IPS-18a (cell line): ENCODE results near the gene SDHAF1.
"Not testable (repeated sequence)": the region's sequence is repeated elsewhere in the genome, so short reads cannot be mapped to it uniquely, and the experiment has no call there.

Source experiments
- H3K27ac ChIP-seq: one replicate; pipeline ENCODE4 v1.5.1; 2013; ENCODE audit warnings: low read length
- H3K27me3 ChIP-seq: one replicate; pipeline ENCODE4 v1.6.1; 2013; ENCODE audit warnings: mild to moderate bottlenecking, low read length; ENCODE audit not compliant: control insufficient read depth, insufficient read depth
- H3K36me3 ChIP-seq: one replicate; pipeline ENCODE4 v1.6.1; 2013; ENCODE audit warnings: low read depth, low read length; ENCODE audit not compliant: control insufficient read depth
- H3K4me1 ChIP-seq: one replicate; pipeline ENCODE4 v1.6.1; 2013; ENCODE audit warnings: low read depth, low read length; ENCODE audit not compliant: control insufficient read depth
- H3K4me3 ChIP-seq: one replicate; pipeline ENCODE4 v1.5.1; 2013; ENCODE audit warnings: low read length
- H3K9ac ChIP-seq: one replicate; pipeline ENCODE4 v1.6.1; 2013; ENCODE audit warnings: mild to moderate bottlenecking, low read length, moderate library complexity
- H3K9me3 ChIP-seq: one replicate; pipeline ENCODE4 v1.6.1; 2013; ENCODE audit warnings: low read depth, low read length; ENCODE audit not compliant: control insufficient read depth

The SDHAF1 gene

GRCh38 chr19:35973487-35973886, 21.5 kb upstream of the SDHAF1 start:
- Histone ChIP-seq H3K9ac (no peak overlapping the region), H3K4me3 (no peak overlapping the region), H3K9me3 (no peaks in the 10 kb centered on the region), H3K27ac (no peak overlapping the region), H3K4me1 (no peaks in the 10 kb centered on the region), H3K36me3 (no peaks in the 10 kb centered on the region), H3K27me3 (no peaks in the 10 kb centered on the region)

DNA sequence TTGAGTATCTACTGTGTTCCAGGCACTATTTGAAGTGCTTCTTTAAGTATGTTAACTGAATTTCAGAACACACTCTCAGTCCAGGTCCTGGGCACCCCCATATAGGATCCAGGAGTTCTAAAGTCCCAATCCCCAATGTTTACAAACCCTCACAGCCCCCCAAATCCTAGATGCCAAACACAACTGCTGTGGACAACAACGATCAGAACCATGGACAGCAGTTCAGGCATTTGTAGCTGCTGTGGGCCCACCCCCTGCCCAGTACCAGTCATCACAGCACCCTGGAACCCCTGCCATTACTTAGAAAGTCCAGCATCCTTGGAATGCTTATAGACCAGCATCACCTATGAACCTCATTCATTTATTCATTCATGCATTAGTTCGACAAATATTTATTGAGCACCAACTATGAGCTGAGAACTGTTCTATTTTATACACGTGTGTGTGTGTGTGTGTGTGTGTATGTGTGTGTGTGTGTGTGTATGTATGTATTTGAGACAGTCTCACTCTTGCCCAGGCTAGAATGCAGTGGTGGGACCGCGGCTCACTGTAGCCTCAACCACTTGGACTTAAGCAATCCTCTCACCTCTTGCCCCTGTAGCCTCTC, 19.3 kb upstream of the SDHAF1 start:
- no peaks in the 10 kb centered on the region for H3K27me3 ChIP-seq
- no peak overlapping the region for H3K4me3 ChIP-seq
- no peaks in the 10 kb centered on the region for H3K36me3 ChIP-seq
- H3K4me1 ChIP-seq, result no peaks in the 10 kb centered on the region
- no peak overlapping the region for H3K27ac ChIP-seq
- H3K9me3 ChIP-seq, result no peaks in the 10 kb centered on the region
- no peak overlapping the region for H3K9ac ChIP-seq

DNA sequence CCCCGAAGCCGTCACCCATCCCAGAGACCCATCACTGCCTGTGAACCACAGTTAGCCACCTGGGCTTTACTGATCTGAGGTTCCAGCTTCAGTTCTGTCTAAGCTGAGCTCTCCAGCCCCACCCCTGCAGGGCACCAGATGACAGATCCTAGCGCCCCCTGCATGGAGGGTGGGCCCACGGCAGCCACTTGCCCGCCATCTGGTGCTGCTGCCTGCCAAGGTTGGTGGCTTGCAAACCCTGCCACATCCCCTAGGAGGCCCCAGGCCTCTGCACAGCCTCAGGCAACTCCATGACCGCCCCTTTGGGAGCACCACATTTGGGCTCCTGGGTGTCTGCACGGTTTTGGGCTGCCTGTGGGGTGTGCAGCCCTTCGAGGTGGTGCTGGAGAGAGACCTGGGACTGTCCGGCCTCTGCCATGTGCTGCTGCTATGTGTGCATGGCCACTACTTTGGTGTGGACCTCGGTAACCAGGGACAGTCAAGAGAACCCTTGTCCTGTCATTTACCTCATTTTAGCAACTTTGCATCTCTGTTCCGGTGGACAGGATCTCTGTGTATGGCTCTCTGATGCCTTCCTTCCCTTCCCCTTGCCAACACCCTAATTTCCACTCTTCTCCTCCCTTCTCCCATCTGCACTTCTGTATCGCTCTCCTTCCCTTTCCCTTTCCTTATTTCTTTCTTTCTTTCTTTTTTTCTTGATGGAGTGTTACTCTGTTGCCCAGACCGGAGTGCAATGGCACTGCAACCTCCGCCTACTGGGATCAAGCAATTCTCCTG, 17.4 kb upstream of the SDHAF1 start:
- Histone ChIP-seq H3K9me3 (no peaks in the 10 kb centered on the region), H3K4me3 (no peak overlapping the region), H3K27ac (no peak overlapping the region), H3K27me3 (no peaks in the 10 kb centered on the region), H3K36me3 (no peaks in the 10 kb centered on the region), H3K9ac (no peak overlapping the region), H3K4me1 (no peaks in the 10 kb centered on the region)

- Histone ChIP-seq H3K4me1 (no peaks in the 10 kb centered on the region), H3K9me3 (no peaks in the 10 kb centered on the region), H3K9ac (no peak overlapping the region), H3K36me3 (no peaks in the 10 kb centered on the region), H3K27ac (no peak overlapping the region), H3K27me3 (no peaks in the 10 kb centered on the region), H3K4me3 (no peak overlapping the region)
Measured at GRCh38 chr19:35978271-35978670, 16.7 kb upstream of the SDHAF1 start.

- Histone ChIP-seq H3K27me3 (peaks cover 2% of the 10 kb centered on the region), H3K4me1 (no peaks in the 10 kb centered on the region), H3K9ac (no peak overlapping the region), H3K4me3 (no peak overlapping the region), H3K9me3 (no peaks in the 10 kb centered on the region), H3K27ac (no peak overlapping the region), H3K36me3 (no peaks in the 10 kb centered on the region)
Measured at GRCh38 chr19:35978832-35979365, 16.1 kb upstream of the SDHAF1 start.

DNA sequence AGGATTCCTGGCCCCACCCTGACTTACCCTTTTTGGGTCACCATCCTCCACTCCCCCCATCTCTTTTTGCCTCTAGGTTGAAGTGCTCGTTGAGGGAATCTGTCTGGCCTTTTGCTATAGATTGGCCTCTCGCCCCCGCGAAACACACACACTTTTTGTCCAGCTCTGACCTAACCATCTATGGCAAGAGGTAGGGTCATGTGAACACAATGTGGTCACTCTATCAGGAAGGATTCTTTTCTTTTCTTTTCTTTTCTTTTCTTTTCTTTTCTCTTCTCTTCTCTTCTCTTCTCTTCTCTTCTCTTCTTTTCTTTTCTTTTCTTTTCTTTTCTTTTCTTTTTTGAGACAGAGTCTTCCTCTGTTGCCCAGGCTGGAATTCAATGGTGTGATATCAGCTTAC, 14.0 kb upstream of the SDHAF1 start:
- H3K27ac ChIP-seq, H3K27me3 ChIP-seq, H3K36me3 ChIP-seq, H3K4me3 ChIP-seq, H3K9ac ChIP-seq, H3K9me3 ChIP-seq, H3K4me1 ChIP-seq: not testable (repeated sequence)

DNA sequence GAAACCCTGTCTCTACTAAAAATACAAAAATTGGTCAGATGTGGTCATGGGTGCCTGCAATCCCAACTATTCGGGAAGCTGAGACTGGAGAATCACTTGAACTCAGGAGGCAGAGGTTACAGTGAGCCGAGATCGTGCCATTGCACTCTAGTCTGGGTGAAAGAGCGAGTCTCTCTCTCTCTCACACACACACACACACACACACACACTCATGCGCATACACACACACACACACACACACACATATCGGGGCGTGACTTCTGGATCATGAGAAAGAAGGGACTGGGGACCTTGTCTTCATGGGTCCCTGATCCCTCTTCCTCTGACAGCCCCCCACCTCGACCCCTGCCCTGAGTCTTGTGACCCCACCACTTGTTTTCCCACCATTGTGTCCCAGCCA, 11.8 kb upstream of the SDHAF1 start:
- H3K27me3 ChIP-seq, result peaks cover 17% of the 10 kb centered on the region
- H3K9me3 ChIP-seq, result no peaks in the 10 kb centered on the region
- no peak overlapping the region for H3K4me3 ChIP-seq
- no peak overlapping the region for H3K9ac ChIP-seq
- no peak overlapping the region for H3K27ac ChIP-seq
- no peaks in the 10 kb centered on the region for H3K4me1 ChIP-seq
- H3K36me3 ChIP-seq, result no peaks in the 10 kb centered on the region

DNA sequence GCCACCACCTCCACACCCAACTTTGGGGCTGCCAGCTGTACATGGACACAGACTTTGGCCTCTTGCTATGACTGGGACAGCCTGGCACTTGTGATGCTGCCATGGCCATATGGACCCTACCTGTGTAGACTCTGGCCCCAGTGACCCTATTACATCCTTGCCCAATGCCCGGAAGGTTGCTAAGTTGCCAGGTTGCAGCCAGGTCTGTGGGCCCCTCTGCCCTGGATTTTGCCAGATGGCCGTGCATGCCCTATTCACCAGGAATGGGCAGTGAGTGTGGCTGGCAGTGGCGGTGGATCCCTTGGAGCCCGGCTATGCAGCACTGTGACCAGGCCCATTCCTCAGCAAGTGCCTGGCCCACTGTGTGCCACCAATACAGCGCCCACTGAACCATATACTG, 8.9 kb upstream of the SDHAF1 start:
- H3K9me3 ChIP-seq, result no peaks in the 10 kb centered on the region
- no peak overlapping the region for H3K27ac ChIP-seq
- peaks cover 17% of the 10 kb centered on the region for H3K27me3 ChIP-seq
- H3K4me1 ChIP-seq, result no peaks in the 10 kb centered on the region
- no peak overlapping the region for H3K4me3 ChIP-seq
- no peaks in the 10 kb centered on the region for H3K36me3 ChIP-seq
- no peak overlapping the region for H3K9ac ChIP-seq

GRCh38 chr19:35986664-35987570, 8.1 kb upstream of the SDHAF1 start:
- no peak overlapping the region for H3K9ac ChIP-seq
- H3K27me3 ChIP-seq, result peaks cover 17% of the 10 kb centered on the region
- no peaks in the 10 kb centered on the region for H3K4me1 ChIP-seq
- H3K36me3 ChIP-seq, result no peaks in the 10 kb centered on the region
- no peak overlapping the region for H3K27ac ChIP-seq
- H3K4me3 ChIP-seq, result peak overlapping the region; percentile 45
- H3K9me3 ChIP-seq, result no peaks in the 10 kb centered on the region

DNA sequence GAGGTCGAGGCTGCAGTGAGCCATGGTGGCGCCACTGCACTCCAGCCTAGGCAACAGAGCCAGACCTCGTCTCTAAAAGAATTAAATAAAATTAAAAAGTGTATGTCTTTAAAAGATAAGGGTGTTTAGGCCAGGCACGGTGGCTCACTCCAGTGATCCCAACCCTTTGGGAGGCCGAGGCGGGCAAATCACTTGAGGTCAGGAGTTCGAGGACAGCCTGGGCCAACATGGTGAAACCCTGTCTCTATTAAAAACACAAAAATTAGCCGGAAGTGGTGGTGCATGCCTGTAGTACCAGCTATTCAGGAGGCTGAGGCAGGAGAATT, 7.5 kb upstream of the SDHAF1 start:
- H3K27me3 ChIP-seq, result peaks cover 17% of the 10 kb centered on the region
- no peak overlapping the region for H3K4me3 ChIP-seq
- no peak overlapping the region for H3K9ac ChIP-seq
- no peaks in the 10 kb centered on the region for H3K4me1 ChIP-seq
- H3K36me3 ChIP-seq, result no peaks in the 10 kb centered on the region
- H3K27ac ChIP-seq, result no peak overlapping the region
- H3K9me3 ChIP-seq, result no peaks in the 10 kb centered on the region

DNA sequence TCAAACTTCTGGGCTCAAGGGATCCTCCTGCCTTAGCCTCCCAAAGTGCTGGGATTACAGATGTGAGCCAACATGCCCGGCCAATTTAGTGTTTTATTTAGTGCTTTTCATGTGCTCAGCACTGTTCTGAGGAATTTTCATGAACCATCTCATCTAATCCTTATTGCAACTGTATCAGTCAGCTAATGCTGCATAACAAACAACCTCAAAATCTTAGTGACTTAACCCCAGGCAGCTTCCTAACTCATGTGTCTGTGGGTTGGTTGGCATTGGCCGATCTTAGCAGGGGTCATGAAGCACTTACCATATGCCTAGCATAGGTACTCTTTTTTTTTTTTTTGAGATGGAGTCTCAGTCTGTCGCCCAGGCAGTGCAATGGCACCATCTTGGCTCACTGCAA, 6.2 kb upstream of the SDHAF1 start:
- no peak overlapping the region for H3K4me3 ChIP-seq
- no peaks in the 10 kb centered on the region for H3K9me3 ChIP-seq
- H3K27ac ChIP-seq, result no peak overlapping the region
- no peak overlapping the region for H3K9ac ChIP-seq
- no peaks in the 10 kb centered on the region for H3K4me1 ChIP-seq
- H3K36me3 ChIP-seq, result no peaks in the 10 kb centered on the region
- H3K27me3 ChIP-seq, result peaks cover 15% of the 10 kb centered on the region
